ENCODE data around the gene TCP1.

DNA sequence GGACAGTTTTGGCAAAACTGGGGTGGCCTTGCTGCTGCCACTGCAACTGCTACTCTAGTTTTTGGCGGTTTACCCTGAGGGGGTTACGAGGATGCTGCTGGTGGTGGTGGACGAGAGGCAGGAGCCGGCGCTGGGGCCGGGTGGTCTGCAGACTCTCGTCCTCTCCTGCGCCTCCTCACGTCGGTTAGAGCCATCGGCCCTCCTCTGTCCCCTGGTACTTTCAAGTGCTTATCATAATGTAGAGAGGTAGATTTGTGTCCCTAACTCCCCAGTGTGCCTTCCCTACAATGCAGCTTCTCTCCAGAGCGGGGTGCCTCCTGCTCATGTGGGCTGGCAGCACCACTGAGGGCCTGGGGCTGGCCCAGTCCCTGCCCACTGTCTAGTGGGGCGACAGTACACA, 36.6 kb upstream of the TCP1 start:
- no peak for TF ChIP-seq GATA2 (IDR thresholded peaks at IDR 0.05; ENCODE audit: insufficient read depth, insufficient read length, low read depth, low read length)
- no peak for TF ChIP-seq CTCF (IDR thresholded peaks at IDR 0.05; ENCODE audit: extremely low read depth in 1 of 2, insufficient read depth in 1 of 2, low read depth in 1 of 2, low read length in 2 of 2)
- no peak for TF ChIP-seq POLR2AphosphoS5 (IDR thresholded peaks at IDR 0.05; ENCODE audit: insufficient read depth, low read depth, low read length)
- TF ChIP-seq EZH2 (IDR thresholded peaks at IDR 0.05; ENCODE audit: borderline replicate concordance, low read depth, low read length, severe bottlenecking) = no peak
